ENCODE measurements around the gene HOXC10. TPM values are rescaled to one million over a fixed set of nuclear protein-coding genes. Genes with fewer than 3 reads are reported as not detected.

HOXC10 gene
- total and polyA plus RNA-seq, 10 of the 15 experiments (the other 5 are each of a cell fraction or from before 2014, with no cell fraction given) = 0.59 TPM; not detected in 9

DNA sequence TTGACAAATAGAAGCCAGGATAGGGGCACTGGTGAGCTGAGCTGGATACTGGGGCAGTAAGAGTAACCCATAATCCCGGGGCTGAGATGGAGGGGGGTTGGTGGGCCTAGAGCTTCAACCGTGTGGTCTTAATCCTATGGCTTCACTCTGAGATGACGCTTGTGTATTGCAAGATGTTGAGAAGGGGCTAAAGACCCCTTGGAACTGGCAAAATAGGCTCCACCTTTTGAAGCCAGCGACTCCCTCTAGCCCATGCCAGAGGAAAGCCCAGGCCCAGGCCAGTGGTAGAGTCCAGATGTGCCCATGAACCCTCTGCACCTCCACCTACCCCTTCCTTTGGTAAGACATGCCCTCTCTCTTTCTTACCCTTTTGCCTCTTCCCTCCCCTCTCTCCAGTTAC lies 25.6 kb upstream of the HOXC10 start:
- POLR2A ChIA-PET = no interaction called here
- Histone ChIP-seq H3K4me1 (ENCODE audit: control insufficient read depth, insufficient read depth, low read length) (no peaks in the 10 kb centered on the region), H3K9ac (ENCODE audit: control insufficient read depth, insufficient read depth, low read length) (no peak overlapping the region), H3K4me2 (ENCODE audit: control insufficient read depth, insufficient read depth) (no peak overlapping the region), H3K79me2 (ENCODE audit: control insufficient read depth, insufficient read depth, low read length) (no peaks in the 10 kb centered on the region), H3K27me3 (replicated peaks in 1 of 2; ENCODE audit: control insufficient read depth in 2 of 2, insufficient read depth in 2 of 2, low read length in 1 of 2) (peaks cover 34 to 67% of the 10 kb centered on the region in 2 experiments), H2AFZ (ENCODE audit: control insufficient read depth, low read depth, low read length) (no peak overlapping the region), H3K27ac (ENCODE audit: control insufficient read depth, insufficient read depth) (no peak overlapping the region), H4K20me1 (ENCODE audit: control insufficient read depth, insufficient read depth) (no peaks in the 10 kb centered on the region), H3K36me3 (ENCODE audit: control insufficient read depth in 2 of 2, insufficient read depth in 2 of 2, low read length in 1 of 2) (no peaks in the 10 kb centered on the region), H3K9me3 (replicated peaks; ENCODE audit: control insufficient read depth, insufficient read depth, low read length) (no peaks in the 10 kb centered on the region), H3K4me3 (no peak overlapping the region)
- RAD21 ChIA-PET (ENCODE audit: unreplicated experiment) = no interaction called here
- intact Hi-C loops (cut with micrococcal nuclease; ENCODE audit: unreplicated experiment) = no loop called here
- in situ Hi-C loops (cut with MboI) = no loop called here
- FAIRE-seq = no peak
- SMC1A ChIA-PET (ENCODE audit: uncharacterized antibody, unreplicated experiment) = no interaction called here
- CTCF ChIA-PET = no interaction called here
- no TSS peak for BruUV-seq (replicated peaks)
- WGBS (ENCODE audit: insufficient coverage, insufficient replicate concordance, low lambda C conversion rate, missing lambda C conversion rate) = 5% methylated on average over 4 of the region's 4 CpGs
- TF ChIP-seq FOS (IDR thresholded peaks at IDR 0.05; ENCODE audit: borderline replicate concordance, extremely low read depth, insufficient read length) (no peak), MEF2B (IDR thresholded peaks at IDR 0.05; ENCODE audit: partially characterized antibody, poor library complexity, severe bottlenecking) (no peak), SKIL (IDR thresholded peaks at IDR 0.05; ENCODE audit: low read depth, poor library complexity, severe bottlenecking) (no peak), POLR2AphosphoS2 (IDR thresholded peaks at IDR 0.05; ENCODE audit: low read depth, low read length) (no peak), ZNF622 (IDR thresholded peaks at IDR 0.05) (no peak), NRF1 (conservative IDR thresholded peaks at IDR 0.05; ENCODE audit: low read depth, low read length) (no peak), ETV6 (conservative IDR thresholded peaks at IDR 0.05 in 1 of 2, IDR thresholded peaks at IDR 0.05 in 1 of 2; ENCODE audit: borderline replicate concordance in 1 of 2, low read depth in 1 of 2) (no peak), EGR1 (IDR thresholded peaks at IDR 0.05; ENCODE audit: borderline replicate concordance in 1 of 2, low read depth in 2 of 2, low read length in 2 of 2) (no peak), ZNF217 (IDR thresholded peaks at IDR 0.05) (no peak)
- TF ChIP-seq, protein P1, sequence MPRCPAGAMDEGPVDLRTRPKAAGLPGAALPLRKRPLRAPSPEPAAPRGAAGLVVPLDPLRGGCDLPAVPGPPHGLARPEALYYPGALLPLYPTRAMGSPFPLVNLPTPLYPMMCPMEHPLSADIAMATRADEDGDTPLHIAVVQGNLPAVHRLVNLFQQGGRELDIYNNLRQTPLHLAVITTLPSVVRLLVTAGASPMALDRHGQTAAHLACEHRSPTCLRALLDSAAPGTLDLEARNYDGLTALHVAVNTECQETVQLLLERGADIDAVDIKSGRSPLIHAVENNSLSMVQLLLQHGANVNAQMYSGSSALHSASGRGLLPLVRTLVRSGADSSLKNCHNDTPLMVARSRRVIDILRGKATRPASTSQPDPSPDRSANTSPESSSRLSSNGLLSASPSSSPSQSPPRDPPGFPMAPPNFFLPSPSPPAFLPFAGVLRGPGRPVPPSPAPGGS (IDR thresholded peaks at IDR 0.05; ENCODE audit: borderline replicate concordance, insufficient read depth, low read depth, low read length, poor library complexity, severe bottlenecking) = no peak
- ATAC-seq = no peak
- no peak for DNase-seq (ENCODE audit: low read depth, low spot score)
